ENCODE data around the gene CCDC80.

CCDC80 gene

DNA sequence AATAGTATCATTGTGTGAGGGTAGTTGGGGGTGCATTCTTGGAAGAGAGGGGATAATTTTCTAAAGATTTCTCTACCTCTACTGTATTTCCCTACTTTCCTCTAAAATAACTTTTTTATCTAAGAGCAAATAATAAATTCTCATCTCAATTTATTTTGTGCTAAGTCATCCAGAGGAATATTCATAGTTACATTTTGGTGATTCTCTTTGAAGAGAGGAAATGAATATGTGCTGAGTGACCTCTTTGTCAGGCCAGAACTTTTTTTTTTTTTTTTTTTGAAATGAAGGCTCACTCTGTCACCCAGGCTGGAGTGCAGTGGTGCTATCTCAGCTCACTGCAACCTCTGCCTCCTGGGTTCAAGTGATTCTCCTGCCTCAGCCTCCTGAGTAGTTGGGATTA is 15.1 kb upstream of the CCDC80 start:
- no peak for DNase-seq

DNA sequence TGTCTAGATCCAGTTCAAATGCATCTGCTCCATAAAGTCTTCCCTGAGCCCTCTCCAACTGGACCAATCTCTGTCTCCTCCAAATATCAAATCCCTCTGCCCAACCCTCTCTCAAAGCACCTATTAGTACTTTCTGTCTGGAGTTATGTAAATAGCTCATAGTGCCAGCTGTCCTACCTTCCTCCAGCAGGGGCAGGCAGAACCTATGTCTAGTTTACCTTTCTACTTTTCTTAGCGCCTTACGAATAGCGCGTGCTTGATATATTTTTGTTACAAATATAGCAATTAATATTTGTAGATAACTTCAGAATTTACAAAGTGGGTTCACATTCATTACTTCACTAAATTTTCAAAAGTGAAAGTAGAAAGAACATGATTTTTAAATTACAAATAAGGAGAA is 14.0 kb upstream of the CCDC80 start:
- DNase-seq, result no peak

DNA sequence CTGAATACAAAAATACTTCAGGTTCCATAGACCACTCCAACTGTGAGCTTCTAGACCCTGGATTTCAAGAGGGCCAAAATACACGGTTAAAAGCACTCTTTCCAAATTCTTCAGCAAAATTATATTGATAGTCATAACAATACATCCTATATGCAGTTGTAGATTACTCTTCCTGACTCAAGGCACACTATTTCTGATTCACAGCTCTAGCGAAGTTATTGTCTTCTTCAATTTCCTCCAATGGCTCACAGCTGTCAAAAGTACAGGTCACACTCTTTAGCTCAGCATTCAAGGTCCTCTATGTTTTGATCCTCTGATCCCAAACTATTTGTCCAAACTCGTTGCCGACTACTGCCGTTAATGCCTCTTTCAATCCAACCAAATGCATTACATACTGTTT is 13.5 kb upstream of the CCDC80 start:
- DNase-seq, result no peak

DNA sequence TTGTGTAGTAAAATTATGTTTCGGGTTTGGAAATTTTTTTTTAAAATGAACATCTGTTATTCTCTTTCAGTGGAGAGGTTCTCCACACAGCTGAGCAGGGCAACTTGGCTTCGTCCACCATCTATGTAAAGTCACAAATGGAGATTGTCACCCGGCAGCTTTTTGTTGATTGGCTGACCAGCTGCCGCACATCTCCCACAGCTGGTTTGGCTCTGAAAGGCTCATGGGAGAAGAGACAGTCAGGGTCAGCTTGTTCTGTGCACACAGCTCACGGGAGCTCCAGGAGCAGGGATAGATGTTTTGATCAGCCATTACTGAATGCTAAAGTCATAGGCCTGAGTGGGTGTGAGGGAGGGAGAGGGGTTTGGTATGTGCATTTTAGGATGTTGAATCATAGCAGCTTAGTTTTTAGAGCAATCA is 12.9 kb upstream of the CCDC80 start:
- no peak for DNase-seq

DNA sequence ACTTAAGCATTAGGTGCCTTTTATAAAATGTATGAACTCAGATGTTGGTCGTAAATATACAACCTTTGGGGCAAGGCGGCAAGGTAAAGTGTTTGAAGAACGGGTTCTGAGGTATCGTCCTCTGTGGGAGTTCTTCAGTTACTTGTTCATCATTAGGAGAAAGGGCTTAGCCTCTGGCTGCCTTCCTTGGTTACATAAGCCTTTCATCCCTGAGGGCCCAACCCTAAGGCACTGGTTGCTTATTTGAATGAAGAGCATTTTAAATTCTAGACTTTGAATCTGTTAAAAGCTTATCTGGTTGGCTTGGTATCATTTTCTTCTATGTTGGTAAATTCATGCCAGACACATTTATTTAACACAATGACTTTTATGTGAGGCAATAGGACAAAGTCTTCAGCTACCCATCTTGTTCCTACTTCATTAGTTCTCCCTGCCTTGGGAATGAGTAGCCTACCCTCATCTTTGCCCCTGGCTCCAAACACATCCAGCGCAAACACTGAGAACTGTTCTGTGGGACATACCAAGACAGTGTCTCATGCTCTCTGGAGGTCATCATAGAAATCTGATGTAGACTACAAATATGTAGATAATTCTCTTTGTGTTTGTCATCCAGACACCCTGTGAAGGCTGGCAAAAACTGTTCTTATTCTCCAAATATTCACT is 12.4 kb upstream of the CCDC80 start:
- no peak for DNase-seq

DNA sequence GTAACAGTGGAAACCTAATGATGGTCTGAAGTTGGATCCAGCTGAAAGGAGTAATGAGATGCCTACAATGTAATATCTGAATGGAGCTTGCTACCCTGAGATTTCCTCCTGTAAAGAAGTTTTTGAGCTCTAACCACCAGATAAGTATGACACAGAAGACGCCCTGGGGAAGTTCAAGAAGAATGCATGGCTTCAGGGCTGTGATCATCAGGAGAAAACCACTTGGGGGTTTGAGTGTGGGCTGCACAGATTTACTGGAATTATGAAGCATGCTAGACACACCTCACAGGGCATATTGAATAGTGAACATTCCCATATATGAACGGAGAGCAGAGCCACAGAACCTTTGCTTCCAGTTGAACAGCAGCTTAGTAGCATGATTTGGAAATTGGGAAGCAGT is 10.6 kb upstream of the CCDC80 start:
- no peak for DNase-seq

DNA sequence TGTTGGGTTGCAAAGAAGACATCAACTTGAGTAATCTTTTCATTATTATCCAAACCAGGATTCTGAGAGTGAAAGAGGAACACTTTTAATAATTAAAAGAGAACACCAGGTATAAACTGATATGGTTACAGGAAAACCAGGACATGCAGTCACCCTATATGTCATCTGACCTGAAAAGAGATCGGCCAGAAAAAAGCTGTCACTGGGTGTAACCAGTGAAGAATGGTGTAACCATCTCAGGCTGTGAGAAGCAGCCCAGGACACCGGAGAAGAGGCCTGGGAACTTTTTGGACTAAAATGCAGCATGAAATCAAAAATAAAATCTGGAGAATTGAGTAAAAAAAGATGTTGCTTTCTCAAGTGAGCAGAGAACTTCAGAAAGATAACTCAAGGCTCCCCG is 10.1 kb upstream of the CCDC80 start:
- DNase-seq, result no peak

DNA sequence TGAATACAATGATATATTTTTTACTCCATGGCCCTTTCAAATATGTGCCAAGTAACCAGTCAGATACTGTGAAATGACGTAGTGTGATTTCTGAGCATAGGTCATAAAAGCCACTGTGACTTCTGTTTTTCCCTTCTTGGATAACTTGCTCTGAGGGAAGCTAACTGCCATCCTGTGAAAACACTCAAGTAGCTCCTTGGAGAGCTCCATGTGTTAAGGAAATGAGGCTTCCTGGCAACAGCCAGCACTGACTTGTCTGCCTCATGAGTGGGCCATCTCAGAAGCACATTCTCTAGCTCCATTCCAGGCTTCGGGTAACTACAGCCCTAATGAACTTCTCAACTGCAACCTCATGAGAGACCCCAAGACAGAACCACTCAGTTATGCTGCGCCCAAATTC is 9.5 kb upstream of the CCDC80 start:
- DNase-seq, result no peak

DNA sequence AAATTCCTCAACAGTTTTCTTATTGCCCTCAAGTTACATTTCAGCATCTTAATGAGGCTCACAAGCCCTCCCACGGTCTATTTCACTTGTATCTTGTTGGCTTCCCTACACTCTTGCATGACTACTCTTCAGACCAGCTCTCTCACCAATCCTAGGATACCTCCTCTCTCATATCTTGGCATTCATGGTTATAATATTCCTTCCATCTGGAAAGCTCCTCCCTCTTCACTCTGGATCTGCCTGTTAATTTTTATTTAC is 8.5 kb upstream of the CCDC80 start:
- no peak for DNase-seq

DNA sequence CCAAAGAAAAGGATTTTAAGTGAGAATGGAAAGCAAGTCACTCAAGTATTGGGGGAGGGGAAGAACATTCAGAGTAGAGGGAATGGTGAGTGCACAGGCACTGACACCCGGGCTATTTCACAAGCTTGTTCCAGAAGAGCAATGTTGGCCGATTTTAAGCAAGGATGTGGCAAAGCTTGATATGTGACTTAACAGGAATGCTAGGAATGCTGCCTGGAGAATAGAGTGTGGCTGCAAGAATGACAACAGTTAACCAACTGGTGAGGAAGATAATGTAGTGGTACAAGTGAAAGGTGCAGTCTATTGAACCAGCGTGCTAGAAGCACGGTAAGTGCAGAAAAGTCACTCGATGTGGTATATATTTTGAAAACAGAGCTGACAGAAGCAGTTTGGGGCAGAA is 6.2 kb upstream of the CCDC80 start:
- DNase-seq, result no peak

DNA sequence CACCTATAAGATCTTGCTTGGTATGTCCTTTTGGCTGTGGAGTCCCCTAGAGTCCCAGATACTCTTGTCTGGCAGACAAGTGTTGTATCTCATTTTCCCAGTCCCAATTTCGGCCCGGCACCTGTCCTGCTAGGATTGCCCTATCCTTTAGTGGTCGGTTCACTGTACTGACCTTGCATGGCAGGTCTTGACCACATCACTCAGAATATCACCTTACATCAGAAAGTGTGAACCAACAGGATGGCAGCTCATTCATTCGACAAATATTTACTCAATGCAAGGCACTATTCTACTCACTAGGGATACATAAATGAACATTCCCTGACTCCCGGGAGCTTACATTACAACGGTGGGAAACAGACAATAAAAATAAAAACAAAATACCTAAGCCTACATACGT is 5.7 kb upstream of the CCDC80 start:
- DNase-seq, result no peak

DNA sequence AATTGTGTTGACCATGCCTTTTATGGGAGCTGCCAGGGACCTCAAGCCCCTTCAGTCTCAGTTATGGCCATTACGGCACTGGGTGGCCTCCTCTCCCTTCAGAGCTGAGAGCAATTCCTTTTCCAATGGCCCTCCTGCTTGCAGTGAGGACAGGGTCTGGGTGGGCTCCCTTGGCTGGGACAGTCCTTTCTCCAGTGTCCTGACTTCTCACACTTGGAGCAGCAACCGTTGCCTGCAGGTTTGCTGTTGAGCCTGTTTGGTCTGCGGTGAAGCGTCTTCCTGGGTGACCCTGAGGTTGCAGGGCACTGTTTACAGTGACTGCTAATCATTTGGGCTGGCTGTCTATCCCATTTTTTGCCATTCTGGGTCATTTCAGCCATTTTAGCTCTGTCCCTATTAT is 3.5 kb upstream of the CCDC80 start:
- no peak for DNase-seq

DNA sequence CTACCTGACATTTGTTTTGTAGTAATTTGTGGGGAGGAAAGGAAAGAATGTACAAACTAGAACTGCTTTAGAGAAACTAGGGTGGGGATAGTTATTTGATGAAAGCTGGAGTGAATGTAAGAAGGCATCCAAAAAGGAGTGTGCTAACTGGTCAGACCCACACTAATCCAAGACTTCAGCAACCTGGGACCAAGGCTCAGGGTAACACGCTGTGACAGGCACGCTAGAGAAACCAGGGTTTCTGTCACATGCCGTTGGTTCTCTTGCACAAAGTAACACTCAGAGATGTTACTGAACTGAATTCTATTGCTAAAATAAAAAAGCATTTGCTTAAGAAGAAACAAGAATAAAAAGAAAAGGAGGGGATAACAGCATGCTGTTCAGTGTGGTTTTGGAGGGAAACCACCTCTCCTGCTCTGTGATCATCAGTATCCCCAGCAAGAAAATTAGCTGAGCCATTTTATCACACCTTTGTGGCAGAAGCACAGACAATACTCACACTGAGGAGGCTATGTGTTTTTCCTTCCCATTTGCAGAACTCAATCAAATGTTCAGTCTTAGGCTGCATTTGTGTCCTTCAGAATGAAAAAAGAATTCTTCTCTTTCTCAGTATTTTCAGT is 2.8 kb upstream of the CCDC80 start:
- no peak for DNase-seq

DNA sequence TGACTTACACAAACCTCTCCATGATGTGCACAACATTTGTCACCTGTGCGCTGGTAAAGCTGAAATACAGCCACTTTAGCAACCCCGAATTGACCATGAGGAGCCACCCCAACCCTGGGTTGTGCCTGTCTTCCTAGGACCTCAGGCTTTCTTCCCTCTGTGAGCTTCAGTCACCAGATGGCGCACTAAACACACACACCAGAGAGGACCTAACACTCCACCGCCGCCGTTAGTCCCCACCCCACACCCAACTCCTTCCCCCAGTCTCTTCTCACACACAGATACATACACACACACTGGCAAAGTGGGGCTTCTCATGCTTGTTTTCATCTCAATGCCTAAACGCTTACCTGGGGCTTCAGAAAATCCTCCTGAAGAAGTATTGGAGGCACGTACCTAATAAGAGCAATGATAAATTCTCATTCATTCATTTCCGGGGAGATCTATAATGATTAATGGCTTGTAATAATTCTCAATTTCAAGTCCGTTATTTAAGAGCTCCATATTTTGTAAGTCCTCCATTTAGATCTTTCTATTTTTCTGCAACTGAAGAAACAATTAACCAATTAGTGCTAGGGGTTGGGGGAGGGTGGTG is 2.1 kb upstream of the CCDC80 start:
- peak; percentile 78 to 80 for DNase-seq

DNA sequence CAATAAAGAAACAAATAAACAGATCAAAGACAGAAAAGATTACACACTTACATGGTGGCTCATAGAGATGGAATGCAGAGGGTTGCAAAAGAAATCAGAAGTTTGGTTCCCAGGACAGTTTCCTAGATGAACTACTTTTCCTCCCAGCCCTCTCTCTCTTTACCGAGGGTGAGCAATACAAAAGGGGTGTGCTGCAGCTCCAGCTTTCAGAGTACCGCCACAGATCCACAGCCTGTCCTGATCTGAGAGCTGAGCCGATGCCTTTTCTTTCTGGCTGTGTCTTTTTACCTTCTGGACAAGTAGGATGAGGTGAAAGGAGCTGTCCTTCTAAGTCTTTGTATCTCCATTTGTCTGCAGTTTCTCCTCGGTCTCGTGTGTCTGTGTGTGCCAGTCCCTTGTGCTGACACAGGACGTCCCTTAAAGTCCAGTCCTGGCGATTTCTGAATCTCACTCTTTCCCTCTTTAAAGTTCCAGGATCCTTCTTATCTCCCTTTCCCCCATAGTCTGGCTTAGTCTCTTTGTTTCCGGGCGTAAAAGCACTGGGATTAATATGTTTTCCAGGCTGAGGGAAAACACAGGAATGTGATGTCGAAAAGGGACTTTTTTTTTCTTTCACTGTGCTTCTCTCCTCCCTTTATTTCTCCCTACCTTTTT is 540 bp downstream of the CCDC80 start:
- DNase-seq, result no peak

DNA sequence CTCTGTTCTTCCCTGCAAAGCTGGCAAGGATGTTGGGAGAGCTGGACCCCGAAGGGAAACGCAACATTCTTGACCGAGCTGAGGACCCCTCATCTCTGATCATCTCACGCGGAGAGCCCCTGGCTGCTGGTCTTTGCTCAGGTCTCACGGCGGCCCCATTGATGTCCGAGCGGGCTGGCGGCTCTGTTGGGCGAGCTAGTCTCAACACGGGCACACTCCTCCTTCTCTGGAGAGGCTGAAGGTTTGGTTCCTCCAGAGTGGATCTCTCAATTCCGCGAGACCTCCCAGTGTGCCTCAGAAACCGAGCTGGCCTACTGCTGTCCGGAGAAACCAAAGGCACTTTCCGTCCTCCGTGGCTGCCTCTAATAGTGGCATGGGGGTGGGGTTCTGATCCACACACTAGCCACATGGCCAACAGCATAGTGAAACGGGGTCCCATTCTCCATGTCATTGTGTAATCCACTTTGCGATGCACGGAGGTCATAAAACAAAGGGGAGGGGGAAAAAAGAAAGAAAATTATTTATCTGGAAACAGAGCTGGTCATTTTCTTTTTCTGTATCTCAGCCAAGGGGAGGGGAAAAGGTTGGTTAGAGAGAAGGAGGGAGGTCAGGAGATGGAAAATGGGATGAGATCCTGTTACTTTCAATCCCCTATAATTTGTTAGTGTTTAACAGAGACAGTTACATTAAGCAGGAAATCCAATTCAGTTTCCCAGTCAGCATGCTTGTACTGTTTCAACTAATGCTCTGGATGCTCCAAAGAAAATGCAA is 1.3 kb downstream of the CCDC80 start:
- no peak for DNase-seq

DNA sequence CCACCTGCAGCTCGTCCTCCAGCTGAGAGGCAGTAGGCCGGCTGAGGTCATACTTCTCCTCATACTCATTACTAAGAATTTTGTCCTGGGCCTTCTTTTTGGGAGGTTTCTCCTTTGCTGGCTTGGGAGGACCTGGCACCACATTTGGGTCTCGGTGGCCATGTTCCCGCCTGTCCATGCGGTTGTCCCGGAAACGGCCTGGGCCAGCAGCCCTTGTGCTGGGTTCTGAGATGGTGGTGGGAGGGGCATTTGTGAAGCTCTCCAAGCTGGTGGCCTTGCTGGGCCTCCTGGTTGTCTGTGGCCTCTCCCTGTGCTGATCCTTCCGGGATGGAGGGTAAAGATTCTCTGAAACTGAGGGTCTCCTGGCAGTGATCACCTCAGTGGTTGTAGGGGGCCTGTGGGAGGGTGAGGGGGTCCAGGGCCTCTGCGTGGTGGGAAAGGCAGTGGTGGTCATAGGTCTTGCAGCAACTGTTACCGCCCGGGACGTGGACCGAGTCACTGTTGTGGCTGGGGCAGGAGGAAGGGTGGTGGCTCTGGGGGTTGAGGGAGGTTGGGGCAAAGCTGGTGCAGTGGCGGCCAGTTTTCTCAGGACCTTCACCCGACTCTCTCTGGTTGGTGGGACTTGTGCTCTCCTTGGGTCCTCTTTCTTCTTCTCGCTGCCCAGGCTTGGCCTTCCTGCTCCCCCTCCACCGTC is 2.5 kb downstream of the CCDC80 start:
- no peak for DNase-seq

DNA sequence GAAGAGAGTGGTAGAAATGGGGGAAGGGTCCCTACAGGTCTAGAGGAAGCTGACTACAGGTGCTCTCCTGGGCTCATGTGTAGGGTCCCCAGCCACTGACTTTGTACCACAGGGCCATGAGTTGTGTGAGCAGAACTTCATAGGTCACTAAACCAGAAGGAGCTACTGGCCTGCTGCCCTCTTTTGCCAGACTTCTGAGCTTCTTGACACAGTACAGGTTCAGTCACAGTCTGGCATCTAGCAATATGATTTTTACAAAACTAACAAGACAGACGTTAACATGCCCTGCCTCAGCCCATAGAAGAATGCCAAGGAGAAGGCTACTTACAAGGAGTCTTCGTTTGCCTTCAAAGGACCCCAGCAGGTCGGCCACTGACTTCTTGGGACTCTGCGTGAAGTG is 3.2 kb downstream of the CCDC80 start:
- no peak for DNase-seq

DNA sequence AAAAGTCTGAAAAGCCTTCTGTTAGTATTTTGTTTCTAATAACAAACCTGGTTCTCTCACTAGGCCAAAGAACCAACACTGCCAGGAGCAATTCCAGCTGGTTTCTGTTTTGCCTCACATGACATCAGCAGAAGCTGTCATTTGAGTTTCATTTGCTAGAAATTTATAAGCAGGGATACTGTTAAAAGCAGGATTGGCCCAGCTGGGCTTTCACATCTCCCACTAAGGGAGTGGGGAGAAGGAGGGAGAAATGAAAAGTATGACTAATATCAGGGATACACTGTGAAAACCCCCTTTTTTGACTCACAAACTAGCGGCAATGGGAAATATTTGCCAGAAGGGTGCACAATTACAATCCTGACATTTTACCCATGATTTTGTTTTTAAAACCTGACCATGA is 5.3 kb downstream of the CCDC80 start:
- no peak for DNase-seq

DNA sequence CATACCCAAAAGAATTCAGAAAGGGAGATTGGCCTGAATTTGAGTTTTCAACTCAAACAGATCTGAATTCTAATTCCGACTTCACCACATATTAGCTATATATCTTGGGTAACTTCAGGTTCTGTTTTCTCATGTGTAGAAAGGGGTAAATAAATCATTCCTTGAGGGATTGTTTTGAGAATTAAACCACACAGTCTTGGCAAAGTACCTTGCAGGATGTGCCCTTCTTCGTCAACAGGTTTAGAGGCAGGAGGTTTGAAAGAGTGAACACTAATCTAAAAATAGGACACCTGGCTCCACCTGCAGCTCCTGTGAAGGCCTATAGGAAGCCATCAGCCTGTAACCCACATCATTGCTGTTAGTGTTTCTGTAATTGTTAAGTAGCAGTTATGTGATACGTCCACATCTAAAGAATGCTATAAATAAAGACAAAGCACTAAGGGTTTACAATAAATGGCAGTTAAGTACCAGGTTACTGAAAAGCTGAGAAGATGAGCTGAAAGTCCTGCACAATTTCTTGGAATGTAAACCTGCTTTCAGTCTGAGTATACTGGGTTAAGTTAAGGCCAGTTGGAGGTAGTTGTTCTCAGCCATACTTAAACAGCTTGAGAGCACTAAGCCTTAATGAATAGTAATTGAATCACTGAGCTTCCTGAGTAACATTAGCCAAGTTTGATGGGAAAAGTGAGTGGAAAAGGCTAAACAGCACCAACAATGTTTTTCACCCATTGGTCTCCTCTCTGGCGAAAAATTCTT is 6.0 kb downstream of the CCDC80 start:
- no peak for DNase-seq

DNA sequence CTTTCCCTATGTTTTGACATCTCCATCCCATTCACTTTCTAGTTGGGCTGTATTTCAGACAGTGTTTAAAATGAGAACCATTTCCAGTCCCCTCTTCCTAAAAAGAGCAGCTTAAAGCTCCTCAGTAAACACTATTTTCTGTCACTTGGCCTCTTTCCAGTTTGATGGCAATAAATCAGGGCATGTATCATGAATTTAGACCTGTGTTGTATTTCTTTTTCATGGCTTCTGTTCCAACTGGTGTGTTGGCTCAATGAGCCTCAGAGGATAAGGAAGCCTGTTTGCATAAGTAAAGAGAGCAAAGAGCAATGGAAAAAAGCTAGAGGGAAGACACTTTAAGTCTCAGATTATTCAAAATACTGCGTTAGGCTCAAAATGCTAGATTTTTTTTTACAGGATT is 7.2 kb downstream of the CCDC80 start:
- no peak for DNase-seq

DNA sequence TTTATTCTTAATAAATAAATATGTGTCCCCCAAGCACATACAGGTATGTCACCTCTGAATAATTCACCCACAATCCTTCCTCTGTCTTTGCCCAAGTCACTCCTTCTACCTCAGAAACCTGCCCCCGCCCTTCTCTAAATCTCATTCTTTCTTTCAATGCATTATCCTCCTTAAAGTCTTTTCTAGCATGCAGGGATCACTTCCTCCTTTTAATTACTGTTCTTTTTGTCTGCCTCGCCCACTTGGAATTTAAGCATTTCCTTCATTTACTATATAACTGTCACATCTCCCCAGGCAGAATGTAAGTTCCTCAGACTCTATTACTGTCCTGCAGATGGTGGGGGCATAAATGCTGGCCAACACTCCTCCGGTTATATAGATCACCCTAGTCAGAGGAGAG is 7.8 kb downstream of the CCDC80 start:
- DNase-seq, result no peak

Data from activated CD4-positive, alpha-beta T cell treated with anti-CD3 and anti-CD28 coated beads, Interleukin-2, amount 50 U/mL, for 4 hours (primary cell).